ENCODE data around the gene EXD2.

EXD2 gene

DNA sequence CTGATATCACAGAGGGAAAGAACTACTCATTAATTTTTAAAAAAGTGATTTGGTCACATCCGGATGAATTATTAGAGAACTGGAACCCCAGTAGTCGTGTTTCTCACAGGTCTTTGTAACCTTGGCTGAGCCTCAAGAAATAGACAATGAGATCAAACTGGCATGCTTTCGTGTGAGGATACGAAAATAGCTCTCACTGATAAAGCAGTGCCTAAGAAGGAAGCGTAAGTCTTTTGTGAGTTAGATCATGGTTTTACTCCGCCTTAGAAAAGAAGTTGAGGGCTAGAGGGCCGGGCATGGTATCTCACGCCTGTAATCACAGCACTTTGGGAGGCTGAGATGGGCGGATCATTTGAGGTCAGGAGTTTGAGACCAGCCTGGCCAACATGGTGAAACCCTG, 34.9 kb downstream of the EXD2 start:
- H3K9me3 ChIP-seq (ENCODE audit: control insufficient read depth, low read length): no peaks in the 10 kb centered on the region
- no peaks in the 10 kb centered on the region for H3K4me1 ChIP-seq
- no peaks in the 10 kb centered on the region for H3K36me3 ChIP-seq (ENCODE audit: control insufficient read depth, insufficient read depth, low read length)
- no peak for TF ChIP-seq CTCF (IDR thresholded peaks at IDR 0.05)
- no peak overlapping the region for H3K9ac ChIP-seq
- H2AFZ ChIP-seq: no peak overlapping the region
- H3K79me2 ChIP-seq: peaks cover 4% of the 10 kb centered on the region
- no peak overlapping the region for H3K27ac ChIP-seq
- H3K4me3 ChIP-seq (ENCODE audit: low read depth, low read length): no peak overlapping the region
- no peaks in the 10 kb centered on the region for H3K27me3 ChIP-seq (ENCODE audit: control insufficient read depth, insufficient read depth, low read length)
- no peak overlapping the region for H3K4me2 ChIP-seq (ENCODE audit: low read length)

DNA sequence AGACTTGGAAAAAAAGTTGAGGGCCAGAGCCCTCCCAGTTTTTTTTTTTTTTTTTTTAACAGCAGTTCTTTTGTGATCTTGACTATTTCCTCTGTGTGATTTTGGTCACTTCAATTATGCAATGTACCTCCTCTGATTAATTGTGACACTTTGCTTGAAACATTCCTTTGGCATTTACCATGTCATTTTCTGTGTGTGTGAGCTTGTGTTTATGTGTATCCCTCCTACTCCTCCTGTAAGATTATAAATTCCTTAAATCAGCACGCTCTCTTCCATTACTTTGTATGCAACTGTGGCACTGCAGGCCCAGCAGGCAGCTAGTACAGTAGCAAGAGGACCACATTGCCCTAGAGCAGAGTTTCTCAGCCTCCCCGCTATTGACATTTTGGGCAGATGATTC, 35.4 kb downstream of the EXD2 start:
- no peaks in the 10 kb centered on the region for H3K36me3 ChIP-seq (ENCODE audit: control insufficient read depth, insufficient read depth, low read length)
- H3K9ac ChIP-seq: no peak overlapping the region
- no peak for TF ChIP-seq CTCF (IDR thresholded peaks at IDR 0.05)
- H2AFZ ChIP-seq: no peak overlapping the region
- no peak overlapping the region for H3K27ac ChIP-seq
- H3K4me3 ChIP-seq (ENCODE audit: low read depth, low read length): no peak overlapping the region
- H3K4me2 ChIP-seq (ENCODE audit: low read length): no peak overlapping the region
- no peaks in the 10 kb centered on the region for H3K9me3 ChIP-seq (ENCODE audit: control insufficient read depth, low read length)
- H3K4me1 ChIP-seq: no peaks in the 10 kb centered on the region
- H3K27me3 ChIP-seq (ENCODE audit: control insufficient read depth, insufficient read depth, low read length): no peaks in the 10 kb centered on the region
- peaks cover 4% of the 10 kb centered on the region for H3K79me2 ChIP-seq

- Histone ChIP-seq H3K27ac (no peak overlapping the region), H3K27me3 (ENCODE audit: control insufficient read depth, insufficient read depth, low read length) (no peaks in the 10 kb centered on the region), H3K4me2 (ENCODE audit: low read length) (no peak overlapping the region), H3K9me3 (ENCODE audit: control insufficient read depth, low read length) (no peaks in the 10 kb centered on the region), H3K79me2 (no peaks in the 10 kb centered on the region), H2AFZ (no peak overlapping the region), H3K9ac (no peak overlapping the region), H3K4me1 (no peaks in the 10 kb centered on the region), H3K4me3 (ENCODE audit: low read depth, low read length) (no peak overlapping the region), H3K36me3 (ENCODE audit: control insufficient read depth, insufficient read depth, low read length) (no peaks in the 10 kb centered on the region)
- TF ChIP-seq CTCF (IDR thresholded peaks at IDR 0.05): no peak
These were observed 40.2 kb downstream of the EXD2 start for GRCh38 chr14:69231486-69231885.

- Histone ChIP-seq H3K4me1 (no peaks in the 10 kb centered on the region), H3K27ac (no peak overlapping the region), H3K4me3 (ENCODE audit: low read depth, low read length) (no peak overlapping the region), H3K9ac (no peak overlapping the region), H2AFZ (no peak overlapping the region), H3K4me2 (ENCODE audit: low read length) (no peak overlapping the region), H3K27me3 (ENCODE audit: control insufficient read depth, insufficient read depth, low read length) (no peaks in the 10 kb centered on the region), H3K9me3 (ENCODE audit: control insufficient read depth, low read length) (no peaks in the 10 kb centered on the region), H3K36me3 (ENCODE audit: control insufficient read depth, insufficient read depth, low read length) (no peaks in the 10 kb centered on the region), H3K79me2 (no peaks in the 10 kb centered on the region)
- no peak for TF ChIP-seq CTCF (IDR thresholded peaks at IDR 0.05)
These were observed 41.1 kb downstream of the EXD2 start for GRCh38 chr14:69232388-69232787.

DNA sequence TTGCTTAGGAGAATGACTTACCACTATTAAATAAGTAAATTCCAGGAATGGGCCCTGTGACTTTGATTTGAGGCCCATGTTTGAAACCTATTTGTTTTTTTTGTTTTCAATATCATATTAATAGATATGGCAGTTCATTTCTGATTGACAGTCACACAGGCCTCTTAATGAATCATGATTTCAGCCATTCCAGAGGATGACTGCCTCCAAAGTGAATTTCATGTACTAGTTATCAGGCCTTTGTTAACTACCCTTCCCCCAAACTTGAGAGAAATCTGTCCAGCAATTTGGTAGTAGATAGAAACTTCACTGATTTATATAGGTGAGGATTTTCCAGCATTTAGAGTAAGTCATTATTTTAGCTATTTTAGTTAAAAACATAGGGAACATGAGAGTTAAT, 42.8 kb downstream of the EXD2 start:
- no peak overlapping the region for H3K4me3 ChIP-seq (ENCODE audit: low read depth, low read length)
- no peaks in the 10 kb centered on the region for H3K36me3 ChIP-seq (ENCODE audit: control insufficient read depth, insufficient read depth, low read length)
- H3K27ac ChIP-seq: no peak overlapping the region
- H3K79me2 ChIP-seq: no peaks in the 10 kb centered on the region
- no peaks in the 10 kb centered on the region for H3K9me3 ChIP-seq (ENCODE audit: control insufficient read depth, low read length)
- no peak overlapping the region for H2AFZ ChIP-seq
- no peak overlapping the region for H3K4me2 ChIP-seq (ENCODE audit: low read length)
- no peaks in the 10 kb centered on the region for H3K27me3 ChIP-seq (ENCODE audit: control insufficient read depth, insufficient read depth, low read length)
- H3K9ac ChIP-seq: no peak overlapping the region
- TF ChIP-seq CTCF (IDR thresholded peaks at IDR 0.05): no peak
- H3K4me1 ChIP-seq: no peaks in the 10 kb centered on the region

Measured in parathyroid adenoma (tissue), 2 donors.